Vagina (tissue), 2 donors: Measurements from ENCODE around the gene GGCT.

Source experiments
- POLR2A ChIP-seq, 2 donors: fragments of 450-650 bp; IDR thresholded peaks; one replicate each; pipeline ENCODE4 v1.6.1; 2017; ENCODE audit warnings: antibody characterized with exemption in 2 of 2, mild to moderate bottlenecking in 2 of 2, moderate library complexity in 2 of 2
- POLR2AphosphoS5 ChIP-seq, 2 donors: sonication (generic); formaldehyde crosslinking; IDR thresholded peaks; one replicate each; pipeline ENCODE4 v1.9.0; 2017; ENCODE audit warnings: antibody characterized with exemption in 2 of 2, mild to moderate bottlenecking in 2 of 2, low read depth in 1 of 2; ENCODE audit not compliant: insufficient read depth in 1 of 2
- TF ChIP-seq, protein P1 (sequence below), 3 experiments: fragments of 450-650 bp in 2 of 3; fragments of 200-600 bp in 1 of 3; sonication (generic) in 1 of 3; IDR thresholded peaks; one replicate each; pipeline ENCODE4 v1.5.1; 2017 to 2019; ENCODE audit warnings: antibody characterized with exemption in 3 of 3, mild to moderate bottlenecking in 2 of 3, moderate library complexity in 2 of 3

DNA sequence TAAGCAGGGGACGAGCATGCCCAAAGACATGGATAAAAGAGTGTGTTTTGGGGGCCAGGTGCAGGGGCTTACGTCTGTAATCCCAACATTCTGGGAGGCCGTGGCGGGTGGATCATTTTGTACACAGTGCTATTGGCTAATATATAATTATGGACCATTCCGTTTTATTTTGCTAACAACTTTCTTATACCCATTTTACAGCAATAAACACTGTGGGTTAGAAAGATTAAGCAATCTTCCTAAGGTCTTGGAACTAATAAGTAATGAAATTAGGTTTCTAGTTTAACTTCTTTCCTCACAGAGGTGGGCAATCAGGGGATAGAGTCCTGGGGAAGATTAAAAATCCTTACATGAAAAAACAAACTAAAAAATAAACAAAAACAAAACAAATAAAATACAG, 3.4 kb downstream of the GGCT start:
- TF ChIP-seq, protein P1, sequence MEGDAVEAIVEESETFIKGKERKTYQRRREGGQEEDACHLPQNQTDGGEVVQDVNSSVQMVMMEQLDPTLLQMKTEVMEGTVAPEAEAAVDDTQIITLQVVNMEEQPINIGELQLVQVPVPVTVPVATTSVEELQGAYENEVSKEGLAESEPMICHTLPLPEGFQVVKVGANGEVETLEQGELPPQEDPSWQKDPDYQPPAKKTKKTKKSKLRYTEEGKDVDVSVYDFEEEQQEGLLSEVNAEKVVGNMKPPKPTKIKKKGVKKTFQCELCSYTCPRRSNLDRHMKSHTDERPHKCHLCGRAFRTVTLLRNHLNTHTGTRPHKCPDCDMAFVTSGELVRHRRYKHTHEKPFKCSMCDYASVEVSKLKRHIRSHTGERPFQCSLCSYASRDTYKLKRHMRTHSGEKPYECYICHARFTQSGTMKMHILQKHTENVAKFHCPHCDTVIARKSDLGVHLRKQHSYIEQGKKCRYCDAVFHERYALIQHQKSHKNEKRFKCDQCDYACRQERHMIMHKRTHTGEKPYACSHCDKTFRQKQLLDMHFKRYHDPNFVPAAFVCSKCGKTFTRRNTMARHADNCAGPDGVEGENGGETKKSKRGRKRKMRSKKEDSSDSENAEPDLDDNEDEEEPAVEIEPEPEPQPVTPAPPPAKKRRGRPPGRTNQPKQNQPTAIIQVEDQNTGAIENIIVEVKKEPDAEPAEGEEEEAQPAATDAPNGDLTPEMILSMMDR (IDR thresholded peaks at IDR 0.05) = no peak
- no peak for TF ChIP-seq POLR2A (IDR thresholded peaks at IDR 0.05)
- no peak for TF ChIP-seq POLR2AphosphoS5 (IDR thresholded peaks at IDR 0.05; ENCODE audit: insufficient read depth in 1 of 2, low read depth in 1 of 2)
